NCI-H524 treated with DMSO at 0.1 percent for 48 hours (cell line): Measurements from ENCODE around the gene CHCHD4.
"Not testable (repeated sequence)": the region's sequence is repeated elsewhere in the genome, so short reads cannot be mapped to it uniquely, and the experiment has no call there.

Experiments
- DNase-seq: peaks from one replicate; lab custom pipeline; 2025; lab: John Stamatoyannopoulos, UW

The CHCHD4 gene

GRCh38 chr3:14120111-14120920 is 4.4 kb downstream of the CHCHD4 start:
- DNase-seq, result no peak

- no peak for DNase-seq
Observed at GRCh38 chr3:14119651-14120050, 5.0 kb downstream of the CHCHD4 start.

- no peak for DNase-seq
Observed at GRCh38 chr3:14118400-14119381, 6.0 kb downstream of the CHCHD4 start.

DNA sequence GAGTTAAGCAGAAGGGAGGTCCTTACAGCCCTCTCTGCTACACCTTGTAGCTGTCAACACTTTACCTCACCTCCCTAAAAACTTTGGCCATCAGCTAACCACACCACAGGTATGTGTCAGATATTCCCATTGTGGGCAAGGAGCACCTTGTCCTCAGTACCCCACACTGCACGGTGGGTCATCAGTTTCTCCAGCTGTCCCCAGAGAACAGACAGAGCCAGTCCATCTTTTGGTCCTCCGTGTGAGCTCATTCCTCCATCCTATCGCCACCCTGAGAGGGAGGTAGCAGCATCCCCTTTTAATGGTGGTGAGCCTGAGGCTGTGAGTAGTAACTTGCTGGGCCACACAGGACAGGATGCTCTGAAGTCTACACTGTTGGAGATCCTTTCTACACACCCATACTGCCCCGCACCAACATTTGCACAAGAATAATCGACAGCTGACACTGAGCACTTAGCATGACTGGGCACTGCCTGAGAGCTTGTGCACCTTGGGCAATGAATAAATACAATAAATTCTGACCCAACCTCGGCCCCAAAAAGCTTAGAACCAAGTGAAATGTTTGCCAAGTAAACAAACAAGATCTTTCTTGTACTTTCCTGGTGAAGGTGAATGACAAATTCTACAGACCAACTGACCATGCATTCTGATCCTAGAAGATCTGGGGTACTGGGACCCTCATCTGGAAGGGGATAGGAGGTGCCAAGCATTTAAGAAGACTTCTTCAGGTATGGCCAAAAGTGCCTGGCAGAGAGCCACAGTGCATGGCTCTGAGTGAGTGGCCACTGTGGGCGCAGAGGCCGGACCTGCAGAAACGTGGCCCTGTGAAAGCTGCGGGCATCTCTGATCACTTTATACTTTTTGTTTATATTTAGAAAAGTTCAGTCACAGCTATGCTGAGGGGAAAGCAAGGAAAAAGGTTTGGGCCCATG is 6.9 kb downstream of the CHCHD4 start:
- DNase-seq, result no peak

DNA sequence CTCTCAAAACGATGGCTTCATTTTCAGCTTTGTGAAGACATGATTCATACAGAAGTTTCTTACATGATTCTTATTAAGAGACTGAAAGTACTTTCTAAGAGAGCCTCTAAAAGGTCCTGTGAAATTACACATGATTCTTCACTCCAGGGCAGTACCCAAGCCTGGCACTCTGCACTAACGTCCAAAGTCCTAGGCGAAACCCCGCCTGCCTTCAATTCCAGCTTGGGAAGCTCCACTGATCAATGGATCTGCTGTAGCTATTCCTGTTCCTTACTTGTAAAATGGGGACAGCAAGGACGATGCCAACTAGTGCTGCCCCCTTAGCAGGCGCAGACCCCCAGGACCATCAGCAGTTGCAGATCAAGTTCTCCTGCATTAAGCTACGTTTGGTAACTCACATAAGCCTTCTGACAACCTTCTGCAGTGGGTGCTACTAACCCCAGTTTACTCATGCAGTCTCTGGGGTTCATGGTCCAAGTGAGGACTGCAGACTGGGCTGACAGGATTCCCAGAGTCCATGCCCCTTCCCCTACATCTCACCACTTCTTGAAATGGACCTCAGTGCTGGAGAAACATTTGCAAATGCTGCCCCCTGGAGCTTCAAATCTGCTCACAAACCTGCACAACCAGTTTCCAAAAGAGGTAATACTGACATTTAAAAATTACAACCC is 10.6 kb downstream of the CHCHD4 start:
- DNase-seq, result no peak

- no peak for DNase-seq
Observed at GRCh38 chr3:14110699-14111098, 14.0 kb downstream of the CHCHD4 start.

DNA sequence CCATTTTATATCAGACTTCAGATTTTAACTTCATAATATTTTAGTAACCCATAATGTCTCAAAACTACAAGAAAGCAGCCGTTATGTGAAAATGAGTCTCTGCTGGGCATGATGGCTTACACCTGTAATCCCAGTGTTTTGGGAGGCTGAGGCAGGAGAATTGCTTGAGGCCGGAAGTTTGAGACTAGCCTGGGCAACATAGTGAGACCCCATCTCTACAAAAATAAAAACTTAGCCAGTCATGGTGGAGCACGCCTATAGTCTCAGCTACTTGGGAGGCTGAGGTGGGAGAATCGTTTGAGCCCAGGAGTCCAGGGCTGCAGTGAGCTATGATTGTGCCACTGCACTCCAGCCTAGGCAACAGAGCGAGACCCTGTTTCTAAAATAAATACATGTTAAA is 14.8 kb downstream of the CHCHD4 start:
- not testable (repeated sequence) for DNase-seq

DNA sequence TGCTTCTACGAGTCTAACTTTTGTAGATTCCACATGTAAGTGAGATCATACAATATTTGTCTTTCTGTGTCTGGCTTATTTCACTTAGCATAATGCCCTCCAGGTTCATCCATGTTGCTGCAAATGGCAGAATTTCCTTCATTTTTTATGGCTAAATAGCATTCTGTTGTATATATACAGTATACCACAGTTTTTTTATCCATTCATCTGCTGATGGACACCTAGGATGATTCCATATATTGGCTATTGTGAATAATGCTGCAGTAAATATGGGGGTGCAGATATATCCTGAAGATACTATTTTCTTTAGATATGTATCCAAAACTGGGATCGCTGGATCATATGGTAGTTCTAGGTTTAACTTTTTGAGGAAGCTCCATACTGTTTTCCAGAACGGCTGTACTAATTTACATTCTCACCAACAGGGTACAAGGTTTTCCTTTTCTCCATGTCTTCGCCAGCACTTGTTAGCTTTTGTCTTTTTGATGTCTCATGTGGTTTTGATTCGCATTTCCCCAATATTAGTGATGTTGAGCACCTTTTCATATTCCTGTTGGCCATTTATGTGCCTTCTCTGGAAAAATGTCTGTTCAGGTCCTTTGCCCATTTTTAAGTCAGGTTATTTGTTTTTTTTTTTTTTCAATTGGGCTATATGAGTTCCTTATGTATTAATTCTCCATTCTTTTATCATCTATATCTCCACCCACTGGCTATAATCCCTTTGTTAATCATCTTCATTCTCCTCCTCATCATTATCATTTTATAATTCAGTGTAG is 26.9 kb downstream of the CHCHD4 start:
- DNase-seq, result no peak

- no peak for DNase-seq
Observed at GRCh38 chr3:14096742-14097141, 27.9 kb downstream of the CHCHD4 start.

- no peak for DNase-seq
Observed at GRCh38 chr3:14093831-14094230, 30.8 kb downstream of the CHCHD4 start.

GRCh38 chr3:14092464-14092863 is 32.2 kb downstream of the CHCHD4 start:
- DNase-seq, result no peak

DNA sequence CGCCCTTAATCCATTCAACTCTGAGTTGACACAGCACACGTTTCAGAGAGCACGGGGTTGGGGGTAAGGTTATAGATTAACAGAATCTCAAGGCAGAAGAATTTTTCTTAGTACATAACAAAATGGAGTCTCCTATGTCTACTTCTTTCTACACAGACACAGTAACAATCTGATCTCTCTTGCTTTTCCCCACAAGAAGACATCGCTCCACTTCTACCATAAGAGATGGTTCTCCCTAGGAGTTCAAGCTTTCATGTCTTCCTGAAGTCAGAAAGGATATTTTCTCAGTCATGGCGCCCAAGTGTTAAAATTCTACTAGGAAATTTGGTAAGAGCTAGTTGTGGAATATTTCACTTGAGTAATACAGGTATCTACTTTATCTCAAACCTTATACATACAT is 32.7 kb downstream of the CHCHD4 start:
- not testable (repeated sequence) for DNase-seq

DNA sequence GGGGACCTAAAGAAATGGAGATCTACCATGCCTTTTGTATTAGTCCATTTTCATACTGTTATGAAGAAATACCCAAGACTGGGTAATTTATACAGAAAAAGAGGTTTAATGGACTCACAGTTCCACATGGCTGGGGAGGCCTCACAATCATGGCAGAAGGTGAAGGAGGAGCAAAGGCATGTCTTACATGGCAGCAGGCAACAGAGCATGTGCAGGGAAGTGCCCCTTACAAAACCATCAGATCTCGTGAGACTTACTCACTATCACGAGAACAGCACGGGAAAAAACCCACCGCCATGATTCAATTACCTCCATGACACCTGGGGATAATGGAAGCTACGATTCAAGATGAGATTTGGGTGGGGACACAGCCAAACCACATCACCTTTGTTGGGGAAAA is 37.2 kb downstream of the CHCHD4 start:
- DNase-seq, result not testable (repeated sequence)

GRCh38 chr3:14082108-14082657 is 42.5 kb downstream of the CHCHD4 start:
- no peak for DNase-seq

DNA sequence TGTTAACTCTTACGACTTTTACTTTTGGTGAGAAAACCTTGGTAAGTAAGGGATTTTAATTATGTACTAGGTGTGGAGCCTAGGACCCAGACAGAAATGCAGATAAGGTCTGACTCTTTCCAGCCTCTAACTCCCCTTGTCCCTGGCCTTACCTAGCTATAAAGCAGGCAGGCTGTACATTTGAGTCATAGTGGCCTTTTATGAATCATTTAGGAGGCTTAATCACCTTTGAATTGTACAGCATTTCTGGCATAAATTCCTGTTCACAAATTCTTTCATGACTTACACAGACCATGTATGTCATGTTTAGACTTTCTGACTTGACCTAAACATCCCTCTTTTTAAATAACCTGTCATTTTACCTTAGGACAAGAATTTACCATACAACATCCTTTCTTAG is 47.4 kb downstream of the CHCHD4 start:
- DNase-seq, result no peak

- DNase-seq, result not testable (repeated sequence)
Observed at GRCh38 chr3:14075233-14075632, 49.4 kb downstream of the CHCHD4 start.

DNA sequence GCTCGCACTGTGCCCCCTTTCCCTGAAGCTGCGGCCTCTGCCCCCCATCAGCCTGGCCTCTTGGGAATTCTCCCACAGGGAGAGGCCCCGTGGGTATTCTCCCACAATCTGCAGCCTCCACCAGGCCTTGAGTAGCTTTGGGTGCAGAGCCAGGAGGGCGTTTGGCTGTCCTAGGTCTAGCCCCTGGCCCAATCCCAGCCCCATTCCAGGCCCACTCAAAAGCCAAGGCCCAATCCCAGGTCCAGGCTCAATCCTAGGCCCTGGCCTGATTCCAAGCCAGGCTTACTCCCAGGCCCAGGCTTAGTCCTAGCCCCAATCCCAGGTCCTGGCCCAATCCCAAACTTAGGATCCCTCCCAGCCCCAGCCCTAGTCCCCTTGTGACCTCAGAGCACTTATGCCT is 59.8 kb downstream of the CHCHD4 start:
- DNase-seq, result no peak

DNA sequence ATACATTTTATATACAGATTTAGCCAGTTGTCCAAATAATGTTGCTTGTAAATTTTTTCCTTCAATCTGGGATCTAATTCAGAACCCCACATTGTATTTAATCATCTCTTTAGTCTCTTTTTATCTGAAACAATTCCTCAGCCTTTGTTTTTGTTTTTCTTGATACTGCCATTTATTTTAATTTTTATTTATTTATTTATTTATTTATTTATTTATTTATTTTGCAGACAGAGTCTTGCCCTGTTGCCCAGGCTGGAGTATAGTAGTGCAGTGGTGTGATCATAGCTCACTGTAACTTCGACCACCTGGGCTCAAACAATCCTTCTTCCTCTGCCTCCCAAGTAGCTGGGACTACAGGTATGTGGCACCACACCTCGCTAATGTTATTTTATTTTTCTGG is 61.5 kb downstream of the CHCHD4 start:
- no peak for DNase-seq
